Suprapubic skin (tissue), 3 donors: Measurements from ENCODE around the gene GALP.

Experiments
- CTCF ChIP-seq, 2 donors: fragments of 200-600 bp in 1 of 2; fragments of 450-650 bp in 1 of 2; sonication (generic) in 1 of 2; IDR thresholded peaks; one replicate each; pipeline ENCODE4 v1.5.1; 2016 to 2019; ENCODE audit warnings: antibody characterized with exemption in 2 of 2, mild to moderate bottlenecking in 1 of 2, moderate library complexity in 1 of 2
- POLR2AphosphoS5 ChIP-seq, 3 donors: sonication (generic); formaldehyde crosslinking; IDR thresholded peaks; one replicate each; pipeline ENCODE4 v1.6.1; 2017; ENCODE audit warnings: antibody characterized with exemption in 3 of 3

GRCh38 chr19:56144376-56144775, 31.4 kb upstream of the GALP start:
- TF ChIP-seq CTCF (IDR thresholded peaks at IDR 0.05) (no peak), POLR2AphosphoS5 (IDR thresholded peaks at IDR 0.05) (no peak)
